ENCODE measurements around the gene RTEL1.
A peak's percentile ranks its signal among the peaks of the same experiment; 100 is the strongest.

The RTEL1 gene

GRCh38 chr20:63685269-63686026, 27.3 kb downstream of the RTEL1 start:
- H3K27ac ChIP-seq (ENCODE audit: low read depth, low read length), result peak overlapping the region; percentile 95
- H3K27me3 ChIP-seq (ENCODE audit: insufficient read depth, low read length), result no peaks in the 10 kb centered on the region
- H3K4me3 ChIP-seq (ENCODE audit: low read depth, low read length), result no peak overlapping the region
- no peaks in the 10 kb centered on the region for H3K79me2 ChIP-seq (ENCODE audit: control insufficient read depth, insufficient read depth, low read length, unreplicated experiment)
- no peak overlapping the region for H2AFZ ChIP-seq (ENCODE audit: low read length, unreplicated experiment)
- peaks cover 52% of the 10 kb centered on the region for H3K4me1 ChIP-seq (ENCODE audit: control insufficient read depth, insufficient read depth, low read length, unreplicated experiment)
- H3K36me3 ChIP-seq (ENCODE audit: insufficient read depth, low read length), result peaks cover 3% of the 10 kb centered on the region; the same call in 1 of the 2 replicates

- Histone ChIP-seq H3K36me3 (ENCODE audit: insufficient read depth, low read length) (peaks cover 3% of the 10 kb centered on the region; the same call in 1 of the 2 replicates), H3K4me1 (ENCODE audit: control insufficient read depth, insufficient read depth, low read length, unreplicated experiment) (peaks cover 52% of the 10 kb centered on the region), H3K4me3 (ENCODE audit: low read depth, low read length) (no peak overlapping the region), H3K27ac (ENCODE audit: low read depth, low read length) (peak overlapping the region; percentile 95), H3K27me3 (ENCODE audit: insufficient read depth, low read length) (no peaks in the 10 kb centered on the region), H2AFZ (ENCODE audit: low read length, unreplicated experiment) (no peak overlapping the region), H3K79me2 (ENCODE audit: control insufficient read depth, insufficient read depth, low read length, unreplicated experiment) (no peaks in the 10 kb centered on the region)
Observed at GRCh38 chr20:63686094-63686491, 28.0 kb downstream of the RTEL1 start.

GRCh38 chr20:63686492-63687321, 28.6 kb downstream of the RTEL1 start:
- H3K36me3 ChIP-seq (ENCODE audit: insufficient read depth, low read length), result peaks cover 3% of the 10 kb centered on the region; the same call in 1 of the 2 replicates

GRCh38 chr20:63687419-63688178, 29.5 kb downstream of the RTEL1 start:
- peaks cover 39% of the 10 kb centered on the region for H3K4me1 ChIP-seq (ENCODE audit: control insufficient read depth, insufficient read depth, low read length, unreplicated experiment)
- peak overlapping the region; percentile 95 for H3K27ac ChIP-seq (ENCODE audit: low read depth, low read length)
- no peak overlapping the region for H2AFZ ChIP-seq (ENCODE audit: low read length, unreplicated experiment)
- H3K36me3 ChIP-seq (ENCODE audit: insufficient read depth, low read length), result peaks cover 3% of the 10 kb centered on the region; the same call in 1 of the 2 replicates
- H3K4me3 ChIP-seq (ENCODE audit: low read depth, low read length), result no peak overlapping the region
- no peaks in the 10 kb centered on the region for H3K27me3 ChIP-seq (ENCODE audit: insufficient read depth, low read length)
- H3K79me2 ChIP-seq (ENCODE audit: control insufficient read depth, insufficient read depth, low read length, unreplicated experiment), result no peaks in the 10 kb centered on the region

More at GRCh38 chr20:63686492-63687321, 28.6 kb downstream of the RTEL1 start:
- no peaks in the 10 kb centered on the region for H3K79me2 ChIP-seq (ENCODE audit: control insufficient read depth, insufficient read depth, low read length, unreplicated experiment)
- H2AFZ ChIP-seq (ENCODE audit: low read length, unreplicated experiment), result no peak overlapping the region
- H3K4me3 ChIP-seq (ENCODE audit: low read depth, low read length), result no peak overlapping the region
- H3K4me1 ChIP-seq (ENCODE audit: control insufficient read depth, insufficient read depth, low read length, unreplicated experiment), result peaks cover 47% of the 10 kb centered on the region
- no peaks in the 10 kb centered on the region for H3K27me3 ChIP-seq (ENCODE audit: insufficient read depth, low read length)
- peak overlapping the region; percentile 95 for H3K27ac ChIP-seq (ENCODE audit: low read depth, low read length)

GRCh38 chr20:63688228-63689045, 30.3 kb downstream of the RTEL1 start:
- H3K27me3 ChIP-seq (ENCODE audit: insufficient read depth, low read length), result no peaks in the 10 kb centered on the region
- peaks cover under 1% of the 10 kb centered on the region; the same call in 1 of the 2 replicates for H3K36me3 ChIP-seq (ENCODE audit: insufficient read depth, low read length)
- H3K27ac ChIP-seq (ENCODE audit: low read depth, low read length), result peak overlapping the region; percentile 95
- no peak overlapping the region for H3K4me3 ChIP-seq (ENCODE audit: low read depth, low read length)
- no peaks in the 10 kb centered on the region for H3K79me2 ChIP-seq (ENCODE audit: control insufficient read depth, insufficient read depth, low read length, unreplicated experiment)
- H3K4me1 ChIP-seq (ENCODE audit: control insufficient read depth, insufficient read depth, low read length, unreplicated experiment), result peaks cover 31% of the 10 kb centered on the region
- no peak overlapping the region for H2AFZ ChIP-seq (ENCODE audit: low read length, unreplicated experiment)

GRCh38 chr20:63689046-63690002, 31.2 kb downstream of the RTEL1 start:
- Histone ChIP-seq H3K27me3 (ENCODE audit: insufficient read depth, low read length) (no peaks in the 10 kb centered on the region), H3K4me3 (ENCODE audit: low read depth, low read length) (no peak overlapping the region), H3K36me3 (ENCODE audit: insufficient read depth, low read length) (peaks cover 3% of the 10 kb centered on the region; the same call in 1 of the 2 replicates), H3K27ac (ENCODE audit: low read depth, low read length) (no peak overlapping the region), H3K79me2 (ENCODE audit: control insufficient read depth, insufficient read depth, low read length, unreplicated experiment) (no peaks in the 10 kb centered on the region), H3K4me1 (ENCODE audit: control insufficient read depth, insufficient read depth, low read length, unreplicated experiment) (peaks cover 28% of the 10 kb centered on the region), H2AFZ (ENCODE audit: low read length, unreplicated experiment) (no peak overlapping the region)

- H3K36me3 ChIP-seq (ENCODE audit: insufficient read depth, low read length), result peaks cover 6% of the 10 kb centered on the region; the same call in 1 of the 2 replicates
- peaks cover 28% of the 10 kb centered on the region for H3K4me1 ChIP-seq (ENCODE audit: control insufficient read depth, insufficient read depth, low read length, unreplicated experiment)
- H3K79me2 ChIP-seq (ENCODE audit: control insufficient read depth, insufficient read depth, low read length, unreplicated experiment), result no peaks in the 10 kb centered on the region
- H2AFZ ChIP-seq (ENCODE audit: low read length, unreplicated experiment), result no peak overlapping the region
- no peak overlapping the region for H3K27ac ChIP-seq (ENCODE audit: low read depth, low read length)
- no peaks in the 10 kb centered on the region for H3K27me3 ChIP-seq (ENCODE audit: insufficient read depth, low read length)
- H3K4me3 ChIP-seq (ENCODE audit: low read depth, low read length), result no peak overlapping the region
Observed at GRCh38 chr20:63690003-63690897, 32.1 kb downstream of the RTEL1 start.

- H3K36me3 ChIP-seq (ENCODE audit: insufficient read depth, low read length), result peaks cover 6% of the 10 kb centered on the region; the same call in 1 of the 2 replicates
- H2AFZ ChIP-seq (ENCODE audit: low read length, unreplicated experiment), result no peak overlapping the region
- H3K4me1 ChIP-seq (ENCODE audit: control insufficient read depth, insufficient read depth, low read length, unreplicated experiment), result peaks cover 23% of the 10 kb centered on the region
- no peak overlapping the region for H3K27ac ChIP-seq (ENCODE audit: low read depth, low read length)
- no peaks in the 10 kb centered on the region for H3K27me3 ChIP-seq (ENCODE audit: insufficient read depth, low read length)
- H3K4me3 ChIP-seq (ENCODE audit: low read depth, low read length), result no peak overlapping the region
- no peaks in the 10 kb centered on the region for H3K79me2 ChIP-seq (ENCODE audit: control insufficient read depth, insufficient read depth, low read length, unreplicated experiment)
Observed at GRCh38 chr20:63690898-63691710, 33.0 kb downstream of the RTEL1 start.

Measured in ACC112 (cell line).